NCI-H2171 treated with DMSO at 0.1 percent for 48 hours (cell line): ENCODE results near the gene HNRNPR.
"Not testable (repeated sequence)": the region's sequence is repeated elsewhere in the genome, so short reads cannot be mapped to it uniquely, and the experiment has no call there.

Experiments
- DNase-seq: peaks from one replicate; lab custom pipeline; 2025; lab: John Stamatoyannopoulos, UW

The HNRNPR gene

GRCh38 chr1:23344111-23344986, at the start of gene HNRNPR:
Gene HNRNPR, minus strand, starts transcription at chr1:23344284. Its CDS starts 3,276 bp downstream, at chr1:23341008.
- peak; percentile 100 for DNase-seq

- no peak for DNase-seq
Measured at GRCh38 chr1:23393706-23394105, 49.6 kb upstream of the HNRNPR start.

- DNase-seq, result no peak
Measured at GRCh38 chr1:23392125-23392855, 48.2 kb upstream of the HNRNPR start.

DNA sequence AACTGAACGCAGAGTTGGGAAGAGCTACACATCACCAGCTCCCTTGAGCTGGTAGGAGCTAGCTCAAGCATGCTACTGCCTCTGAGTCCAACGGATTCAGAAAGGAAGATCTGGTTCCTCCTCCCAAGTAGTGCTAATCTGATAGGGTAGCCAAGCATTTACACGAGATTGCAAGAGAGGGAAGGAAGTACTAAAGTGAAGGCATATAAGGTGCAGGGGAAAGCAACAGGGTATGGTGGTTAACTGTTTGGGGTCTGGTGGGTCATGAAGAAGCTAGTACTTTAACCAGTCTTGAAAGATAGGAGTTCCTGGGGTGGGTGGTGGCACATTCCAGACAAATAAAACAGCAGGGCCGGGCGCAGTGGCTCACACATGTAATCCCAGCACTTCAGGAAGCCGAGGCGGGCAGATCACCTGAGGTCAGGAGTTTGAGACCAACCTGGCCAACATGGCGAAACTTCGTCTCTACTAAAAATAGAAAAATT, 45.8 kb upstream of the HNRNPR start:
- no peak for DNase-seq

DNA sequence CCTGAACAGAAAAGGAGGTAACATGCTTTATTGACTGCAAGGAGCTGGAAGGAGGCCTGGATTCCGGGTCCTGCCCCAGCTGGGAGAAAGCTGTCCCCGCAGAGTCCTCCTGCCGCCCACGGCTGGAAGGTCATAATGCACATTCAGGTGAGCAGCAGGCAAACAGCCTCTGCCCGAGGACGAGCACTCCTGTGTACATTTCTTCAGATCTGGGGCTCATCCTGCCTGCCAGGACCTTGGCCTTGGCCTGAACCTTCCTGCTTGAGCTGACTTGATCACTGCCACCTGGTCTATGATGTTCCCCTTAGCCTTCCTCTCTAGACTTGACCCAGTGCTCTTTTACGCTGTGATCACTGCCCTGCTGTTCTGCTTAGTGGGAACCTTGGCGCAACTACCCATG, 43.4 kb upstream of the HNRNPR start:
- no peak for DNase-seq

GRCh38 chr1:23385119-23385621, 41.1 kb upstream of the HNRNPR start:
- DNase-seq, result no peak

DNA sequence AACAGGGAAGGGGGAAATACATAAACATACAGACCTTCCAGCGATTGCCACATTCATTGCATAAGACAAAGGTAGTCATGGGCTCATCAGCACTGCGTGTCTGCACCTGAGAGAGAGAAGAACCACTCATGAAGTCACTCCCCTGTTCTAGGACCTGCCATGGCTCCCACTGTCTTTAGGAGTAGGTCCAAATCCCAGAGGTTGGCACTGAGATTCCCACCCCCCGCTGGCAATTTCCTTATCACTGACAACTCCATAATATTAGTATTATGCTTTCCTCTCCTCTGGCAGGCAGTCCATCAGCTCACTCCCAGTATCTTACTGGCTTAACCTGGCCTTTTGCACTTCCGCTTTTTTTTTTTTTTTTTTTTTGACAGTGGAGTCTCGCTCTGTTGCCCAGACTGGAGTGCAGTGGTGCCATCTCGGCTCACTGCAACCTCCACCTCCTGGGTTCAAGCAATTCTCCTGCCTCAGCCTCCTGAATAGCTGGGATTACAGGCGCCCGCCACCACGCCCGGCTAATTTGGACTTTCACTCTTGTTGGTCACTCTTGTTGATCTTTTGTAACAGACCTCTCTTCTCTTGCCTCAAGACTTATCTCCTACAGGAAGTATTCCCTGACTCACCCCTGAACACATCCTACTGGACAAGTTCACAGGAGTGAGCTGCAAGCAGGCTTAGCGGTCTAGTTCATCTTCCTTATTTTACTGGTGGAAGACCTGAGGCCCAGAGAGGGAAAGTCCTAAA, 40.4 kb upstream of the HNRNPR start:
- DNase-seq, result no peak

DNA sequence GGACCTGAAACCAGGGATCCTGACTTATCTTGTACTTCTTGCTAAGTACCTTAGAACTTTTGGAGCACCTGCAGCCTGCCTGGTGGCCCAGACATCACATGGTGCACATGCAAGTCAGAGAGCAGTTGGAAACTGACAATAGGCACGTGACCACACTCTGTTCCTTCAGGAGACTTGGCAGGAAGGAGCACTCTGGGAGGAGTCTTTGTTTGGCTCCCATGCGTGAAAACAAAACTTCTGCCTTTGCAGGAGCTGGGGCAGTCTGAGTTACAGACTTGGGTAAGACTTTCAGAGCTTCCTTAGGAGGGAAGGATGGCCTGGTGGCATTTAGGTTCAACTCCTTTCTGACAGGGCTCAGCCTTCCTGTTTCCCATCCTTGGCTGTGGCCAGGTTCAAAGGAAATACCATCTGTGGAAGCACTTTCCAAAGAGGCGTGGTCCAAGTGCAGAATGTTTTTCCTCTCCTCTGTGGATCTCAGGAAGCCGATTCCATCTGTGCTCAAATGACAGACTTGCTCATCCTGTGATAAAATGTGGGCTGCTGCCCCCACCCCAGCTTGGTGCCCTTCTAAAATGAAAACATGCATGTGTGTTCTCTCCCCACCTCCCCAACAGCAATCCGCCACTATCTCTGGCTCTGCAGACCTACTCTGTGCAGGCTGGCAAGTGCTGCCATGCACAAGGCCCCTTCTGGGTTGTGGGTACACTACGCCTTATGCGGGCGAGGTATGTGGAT, 39.7 kb upstream of the HNRNPR start:
- DNase-seq, result no peak

GRCh38 chr1:23381233-23381885, 37.3 kb upstream of the HNRNPR start:
- DNase-seq, result no peak

DNA sequence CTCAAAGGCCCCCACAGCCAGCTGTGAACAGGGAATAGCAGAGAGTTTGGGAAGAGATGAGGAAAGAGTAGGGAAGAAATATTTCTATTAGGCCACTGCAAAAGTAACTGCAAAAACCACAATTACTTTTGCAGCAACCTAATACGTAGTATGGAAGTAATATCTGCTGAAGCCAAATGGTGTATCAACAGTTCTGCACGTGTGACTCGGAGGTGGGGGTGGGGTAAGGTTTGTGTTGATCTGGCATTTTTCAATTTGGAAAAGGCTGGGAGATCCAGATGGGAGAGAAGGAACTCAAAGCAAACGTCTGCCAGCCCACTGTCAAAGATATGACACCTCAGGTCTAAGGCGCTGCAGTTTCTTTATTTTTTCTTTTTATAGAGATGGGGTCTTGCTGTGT, 36.6 kb upstream of the HNRNPR start:
- no peak for DNase-seq

DNA sequence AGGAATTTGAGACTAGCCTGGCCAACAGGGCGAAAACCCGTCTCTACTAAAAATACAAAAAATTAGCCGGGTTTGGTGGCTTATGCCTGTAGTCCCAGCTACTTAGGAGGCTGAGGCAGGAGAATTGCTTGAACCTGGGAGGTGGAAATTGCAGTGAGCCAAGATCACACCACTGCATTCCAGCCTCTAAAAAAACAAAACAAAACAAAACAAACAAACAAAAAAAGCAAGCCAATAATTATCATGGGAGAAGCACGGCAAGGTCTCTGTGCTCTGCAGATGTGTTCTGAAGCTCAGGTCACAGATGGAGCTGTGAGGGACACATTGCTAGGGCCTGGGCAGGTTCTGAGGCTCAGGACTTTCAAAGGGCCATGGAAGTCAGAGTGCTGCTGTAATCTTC, 36.2 kb upstream of the HNRNPR start:
- DNase-seq, result not testable (repeated sequence)

DNA sequence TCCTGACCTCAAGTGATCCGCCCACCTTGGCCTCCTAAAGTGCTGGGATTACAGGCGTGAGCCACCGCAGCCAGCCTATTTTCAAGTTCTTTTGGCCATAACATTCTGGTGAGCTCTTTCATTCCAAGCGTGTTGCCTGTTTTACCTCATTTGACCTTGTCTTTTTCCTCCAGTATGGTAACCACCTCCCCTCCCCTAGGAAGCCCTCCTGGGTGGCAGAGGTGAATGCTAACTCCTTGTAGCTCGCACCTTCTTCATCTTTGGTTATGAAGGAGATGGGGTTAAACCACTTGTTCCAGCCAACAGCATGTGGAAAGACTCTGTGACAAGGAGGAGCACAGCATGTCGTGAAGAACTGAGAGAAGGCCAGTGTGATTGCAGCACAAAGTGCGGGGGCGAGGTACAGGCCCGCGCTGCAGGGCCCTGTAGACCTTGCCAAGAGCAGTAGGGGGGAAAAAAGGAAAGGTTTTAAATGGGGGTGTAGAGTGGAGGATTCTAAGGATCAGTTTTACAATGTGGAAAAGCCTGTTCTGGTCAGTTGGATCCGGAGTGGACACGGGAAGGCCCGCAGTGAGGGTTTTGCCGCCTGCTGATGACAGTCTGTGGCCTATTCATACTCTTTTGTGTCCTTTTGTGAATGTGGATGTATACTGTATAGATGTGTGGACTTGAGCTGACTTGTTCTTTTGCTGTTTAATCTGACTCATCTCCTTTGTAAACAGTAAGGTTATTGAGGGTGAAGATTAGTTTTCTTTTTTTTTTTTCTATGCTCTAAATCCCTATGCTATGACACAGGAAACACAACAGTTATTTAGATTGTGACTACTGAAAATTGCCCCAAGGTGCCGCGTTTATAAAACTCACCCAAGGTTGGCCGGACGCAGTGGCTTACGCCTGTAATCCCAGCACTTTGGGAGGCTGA, 33.1 kb upstream of the HNRNPR start:
- peak; percentile 18 for DNase-seq

- DNase-seq, result not testable (repeated sequence)
Measured at GRCh38 chr1:23374079-23374735, 30.1 kb upstream of the HNRNPR start.

GRCh38 chr1:23371987-23372880, 28.1 kb upstream of the HNRNPR start:
- DNase-seq, result peak; percentile 37

GRCh38 chr1:23370709-23371584, 26.9 kb upstream of the HNRNPR start:
- peak; percentile 84 for DNase-seq

- no peak for DNase-seq
Measured at GRCh38 chr1:23370330-23370708, 26.2 kb upstream of the HNRNPR start.

DNA sequence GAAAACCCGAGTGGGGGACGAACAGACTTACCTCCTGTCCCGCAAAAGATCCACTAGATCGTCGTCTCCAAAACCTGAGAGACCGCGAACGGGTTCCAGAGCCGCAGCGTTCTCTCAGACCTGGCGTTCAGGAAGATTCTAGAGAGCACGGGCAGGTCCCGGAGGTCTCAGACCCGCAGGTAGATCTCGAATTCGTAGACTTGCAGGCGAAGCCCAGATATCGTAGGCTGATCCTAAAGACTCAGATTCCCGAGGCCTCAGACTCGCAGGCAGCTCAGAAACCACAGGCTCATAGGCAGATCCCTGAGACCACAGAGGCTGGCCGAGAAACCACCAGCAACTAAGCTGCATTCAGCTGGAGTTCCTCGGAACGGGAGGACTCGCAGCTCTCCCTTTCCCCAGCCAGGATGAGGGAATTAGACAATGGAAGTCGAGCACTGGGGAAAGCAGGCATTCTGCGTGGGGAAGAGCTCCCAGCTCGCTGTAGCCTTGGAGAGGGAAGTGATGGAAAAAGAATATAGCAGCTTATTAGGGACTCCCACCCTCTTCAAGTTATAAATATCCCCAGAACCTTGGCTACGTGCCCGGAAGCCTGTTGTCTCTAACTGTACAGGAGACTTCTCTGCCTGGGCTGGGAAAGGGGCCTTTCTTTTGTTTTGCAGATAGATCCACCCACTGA, 25.4 kb upstream of the HNRNPR start, which contains the start of gene ZNF436:
Gene ZNF436, minus strand, starts transcription at position 502 of the 679 bp plus-strand sequence. CDS start 1,831 bp downstream, outside the sequence.
- DNase-seq, result peak; percentile 92
